ENCODE measurements around the gene TMEM43.

Gene TMEM43

DNA sequence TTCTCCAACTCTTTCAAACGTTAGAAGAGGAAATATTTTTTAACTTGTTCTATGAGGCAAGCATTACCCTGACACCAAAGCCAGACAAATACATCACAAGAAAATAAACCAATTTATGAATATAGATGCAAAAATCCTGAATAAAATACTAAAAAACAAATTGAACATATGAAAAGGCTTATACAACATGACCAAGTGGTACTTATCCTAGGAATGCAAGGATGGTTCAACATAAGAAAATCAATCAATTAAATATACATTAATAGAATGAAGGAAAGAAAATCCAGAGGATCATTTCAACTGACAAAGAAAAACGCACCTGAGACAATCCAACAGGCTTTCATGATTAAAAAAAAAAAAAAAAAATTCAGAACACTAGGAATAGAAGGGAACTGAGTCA, 36.4 kb downstream of the TMEM43 start:
- DNase-seq (ENCODE audit: low read depth): no peak
- H3K4me3 ChIP-seq (ENCODE audit: low read depth, low read length): no peak overlapping the region
- TF ChIP-seq, protein P1, sequence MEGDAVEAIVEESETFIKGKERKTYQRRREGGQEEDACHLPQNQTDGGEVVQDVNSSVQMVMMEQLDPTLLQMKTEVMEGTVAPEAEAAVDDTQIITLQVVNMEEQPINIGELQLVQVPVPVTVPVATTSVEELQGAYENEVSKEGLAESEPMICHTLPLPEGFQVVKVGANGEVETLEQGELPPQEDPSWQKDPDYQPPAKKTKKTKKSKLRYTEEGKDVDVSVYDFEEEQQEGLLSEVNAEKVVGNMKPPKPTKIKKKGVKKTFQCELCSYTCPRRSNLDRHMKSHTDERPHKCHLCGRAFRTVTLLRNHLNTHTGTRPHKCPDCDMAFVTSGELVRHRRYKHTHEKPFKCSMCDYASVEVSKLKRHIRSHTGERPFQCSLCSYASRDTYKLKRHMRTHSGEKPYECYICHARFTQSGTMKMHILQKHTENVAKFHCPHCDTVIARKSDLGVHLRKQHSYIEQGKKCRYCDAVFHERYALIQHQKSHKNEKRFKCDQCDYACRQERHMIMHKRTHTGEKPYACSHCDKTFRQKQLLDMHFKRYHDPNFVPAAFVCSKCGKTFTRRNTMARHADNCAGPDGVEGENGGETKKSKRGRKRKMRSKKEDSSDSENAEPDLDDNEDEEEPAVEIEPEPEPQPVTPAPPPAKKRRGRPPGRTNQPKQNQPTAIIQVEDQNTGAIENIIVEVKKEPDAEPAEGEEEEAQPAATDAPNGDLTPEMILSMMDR (IDR thresholded peaks at IDR 0.05; ENCODE audit: low read depth, low read length, missing control alignments): no peak
- in situ Hi-C loops (cut with HindIII; ENCODE audit: low sequenced_read_pairs): no loop called here

- in situ Hi-C loops (cut with HindIII; ENCODE audit: low sequenced_read_pairs): no loop called here
These were observed 37.3 kb downstream of the TMEM43 start for GRCh38 chr3:14162178-14162577.

GRCh38 chr3:14166877-14167603, 42.2 kb downstream of the TMEM43 start:
- in situ Hi-C loops (cut with HindIII; ENCODE audit: low sequenced_read_pairs): loop anchor here (5.0 kb wide), 1 partner anchor 45 kb away; no protein-coding TSS in a partner anchor
- DNase-seq (ENCODE audit: low read depth): no peak
- H3K4me3 ChIP-seq (ENCODE audit: low read depth, low read length): no peak overlapping the region
- TF ChIP-seq, protein P1 (IDR thresholded peaks at IDR 0.05; ENCODE audit: low read depth, low read length, missing control alignments): no peak

More at GRCh38 chr3:14162178-14162577, 37.3 kb downstream of the TMEM43 start:
- TF ChIP-seq, protein P1 (IDR thresholded peaks at IDR 0.05; ENCODE audit: low read depth, low read length, missing control alignments): no peak
- no peak overlapping the region for H3K4me3 ChIP-seq (ENCODE audit: low read depth, low read length)
- DNase-seq (ENCODE audit: low read depth): no peak

DNA sequence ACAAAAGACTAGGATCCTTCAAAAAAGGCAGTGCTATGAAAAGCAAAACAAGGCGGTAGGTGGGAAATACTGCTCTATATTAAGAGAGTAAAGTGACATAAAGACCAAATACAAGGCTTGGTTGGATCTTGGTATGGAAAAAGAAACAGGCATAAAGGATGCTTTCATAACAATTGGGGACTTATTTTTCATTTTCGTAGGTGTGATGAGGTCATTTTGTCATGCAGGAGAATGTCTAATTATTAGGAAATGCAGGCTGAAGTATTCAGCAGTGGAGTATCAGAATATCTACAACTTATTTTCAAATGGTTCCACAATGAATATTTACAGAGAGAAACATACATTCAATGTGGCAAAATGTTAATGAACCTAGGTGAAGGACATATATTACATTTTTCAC, 44.6 kb downstream of the TMEM43 start:
- in situ Hi-C loops (cut with HindIII; ENCODE audit: low sequenced_read_pairs): loop anchor here (5.0 kb wide), 1 partner anchor 43 kb away; no protein-coding TSS in a partner anchor

DNA sequence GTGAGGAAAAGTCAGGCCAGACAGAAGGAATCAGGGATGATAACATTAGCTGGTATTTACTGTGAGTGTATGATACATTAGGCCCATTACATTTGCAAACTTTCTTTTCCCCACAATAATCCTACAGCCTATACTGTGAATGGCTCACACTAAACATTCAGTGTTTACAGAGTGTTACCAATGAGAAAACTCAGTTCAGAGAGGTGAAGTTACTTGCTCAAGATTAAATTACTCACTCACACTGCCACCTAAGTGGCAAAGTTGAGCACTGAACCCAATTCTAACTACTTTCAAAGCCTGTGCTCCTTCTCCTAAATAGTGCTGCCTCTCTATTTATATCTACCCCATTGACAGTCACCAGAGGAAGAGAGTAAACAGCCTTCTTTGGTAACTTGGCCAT, 45.0 kb downstream of the TMEM43 start:
- DNase-seq (ENCODE audit: low read depth): no peak
- TF ChIP-seq, protein P1 (IDR thresholded peaks at IDR 0.05; ENCODE audit: low read depth, low read length, missing control alignments): no peak
- in situ Hi-C loops (cut with HindIII; ENCODE audit: low sequenced_read_pairs): loop anchor here (5.0 kb wide), 1 partner anchor 42 kb away; no protein-coding TSS in a partner anchor
- H3K4me3 ChIP-seq (ENCODE audit: low read depth, low read length): no peak overlapping the region

More for the DNA sequence above, 44.6 kb downstream of the TMEM43 start:
- TF ChIP-seq, protein P1 (IDR thresholded peaks at IDR 0.05; ENCODE audit: low read depth, low read length, missing control alignments): no peak
- H3K4me3 ChIP-seq (ENCODE audit: low read depth, low read length): no peak overlapping the region
- DNase-seq (ENCODE audit: low read depth): no peak

- TF ChIP-seq, protein P1 (IDR thresholded peaks at IDR 0.05; ENCODE audit: low read depth, low read length, missing control alignments): no peak
- in situ Hi-C loops (cut with HindIII; ENCODE audit: low sequenced_read_pairs): no loop called here
- DNase-seq (ENCODE audit: low read depth): no peak
- no peak overlapping the region for H3K4me3 ChIP-seq (ENCODE audit: low read depth, low read length)
These were observed 45.8 kb downstream of the TMEM43 start for GRCh38 chr3:14170531-14171159.
